Stimulated activated CD4-positive, alpha-beta T cell treated with anti-CD3 and anti-CD28 coated beads, Interleukin-2, amount 100 ng/mL, for 24 hours (primary cell): Measurements from ENCODE around the gene E2F6.

Source experiments
- DNase-seq, 2 donors: peaks; one replicate each; pipeline ENCODE4 v3.0.0-alpha.2; 2020

Gene E2F6

DNA sequence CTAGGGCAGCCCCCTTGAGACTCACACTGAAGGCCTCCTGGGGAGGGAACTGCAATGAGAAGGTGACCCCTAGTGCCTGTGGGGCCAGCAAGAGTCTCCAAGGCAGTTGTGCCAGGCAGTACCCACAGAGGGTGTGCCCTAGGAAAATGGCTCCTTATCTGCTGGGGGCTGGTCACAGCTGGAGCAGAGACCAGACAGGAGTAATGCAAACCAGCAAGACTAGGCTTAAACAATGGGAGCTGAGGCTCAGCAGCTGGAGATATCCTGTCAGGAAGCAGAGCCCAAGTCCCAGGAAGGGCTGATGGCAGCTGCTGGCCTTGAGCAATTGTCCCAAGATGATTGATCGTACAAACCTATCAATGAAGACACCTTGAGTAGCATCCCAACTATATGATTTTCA, 26.8 kb upstream of the E2F6 start:
- DNase-seq: no peak

GRCh38 chr2:11492244-11492643, 26.3 kb upstream of the E2F6 start:
- no peak for DNase-seq

DNA sequence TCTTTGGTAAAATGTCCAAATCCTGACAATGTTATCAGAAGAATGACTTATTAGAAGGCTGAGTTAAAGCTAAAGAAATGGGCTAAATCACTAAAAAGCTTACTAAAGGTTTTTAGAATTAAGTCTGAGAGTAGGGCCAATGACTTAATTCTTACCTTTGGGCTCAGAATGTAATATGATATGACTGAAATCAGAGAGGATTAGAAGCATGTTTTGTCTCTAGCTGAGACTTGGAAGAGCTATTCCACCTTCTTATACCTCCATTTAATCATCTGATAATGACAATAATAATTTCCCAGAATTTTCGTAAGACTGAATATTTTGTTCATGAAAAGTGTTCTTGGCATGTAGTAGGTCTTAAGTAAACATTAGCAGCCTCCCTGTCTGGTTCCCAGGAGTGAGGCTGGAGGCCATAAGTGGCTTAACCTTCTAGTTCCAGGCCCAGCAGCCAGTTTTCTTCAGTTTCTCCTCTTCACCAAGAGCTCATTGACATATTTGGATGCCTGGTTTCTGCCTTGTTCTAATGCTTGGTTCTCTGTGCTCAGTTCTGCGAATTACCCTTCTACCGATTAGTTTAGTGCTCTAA, 25.5 kb upstream of the E2F6 start:
- no peak for DNase-seq

DNA sequence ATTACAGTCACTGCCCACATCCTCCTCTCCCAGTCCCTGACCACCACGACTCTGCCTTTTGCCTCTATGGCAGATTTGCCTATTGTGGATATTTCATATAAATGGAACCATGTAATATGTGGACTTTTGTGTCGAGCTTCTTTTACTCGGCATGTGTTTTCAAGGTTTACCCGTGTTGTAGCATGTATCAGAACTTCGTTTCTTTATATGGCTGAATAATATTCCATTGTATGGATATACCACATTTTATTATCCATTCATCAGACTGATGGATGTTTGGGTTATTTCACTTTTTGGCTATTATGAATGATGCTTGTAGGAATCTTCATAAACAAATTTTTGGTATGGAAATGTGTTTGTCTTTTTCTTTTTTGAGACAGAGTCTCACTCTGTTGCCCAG, 24.2 kb upstream of the E2F6 start:
- no peak for DNase-seq

GRCh38 chr2:11488809-11489208, 22.8 kb upstream of the E2F6 start:
- DNase-seq: no peak

DNA sequence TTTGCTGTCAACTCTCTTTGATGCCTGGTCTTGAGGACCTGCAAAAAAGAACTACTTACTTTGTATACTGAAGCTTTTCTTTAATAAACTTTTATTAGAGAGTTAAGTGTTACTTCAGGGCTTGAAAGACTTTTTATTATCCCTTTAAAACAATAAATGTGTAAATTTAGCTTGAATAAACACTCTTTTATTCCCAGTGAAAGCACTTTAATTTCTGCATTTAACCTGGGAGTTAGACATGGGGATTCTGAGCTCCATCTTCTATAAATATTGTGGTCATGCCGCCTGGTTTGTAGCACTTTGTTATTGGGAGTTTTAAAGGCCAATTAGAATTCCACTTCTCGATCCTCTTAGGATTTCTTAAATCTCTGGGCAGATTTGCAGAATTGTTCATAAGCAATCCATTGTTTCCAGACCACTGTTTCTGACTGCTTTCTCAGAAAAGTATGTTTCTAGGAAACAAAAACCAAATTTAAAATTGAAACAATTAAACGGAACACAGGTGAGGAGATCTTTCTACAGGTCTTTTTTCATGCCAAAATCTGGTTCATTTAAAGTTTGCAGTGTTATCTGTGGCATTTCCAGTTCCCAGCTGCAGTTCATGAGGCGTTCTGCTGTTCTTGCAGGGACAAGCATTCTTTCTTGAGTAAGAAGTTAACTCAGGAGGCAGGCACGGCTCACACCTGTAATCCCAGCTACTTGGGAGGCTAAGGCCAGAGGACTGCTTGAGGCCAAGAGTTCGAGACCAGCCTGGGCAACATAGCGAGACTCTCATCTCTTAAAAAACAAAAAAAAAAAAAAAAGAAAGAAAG, 18.1 kb upstream of the E2F6 start:
- no peak for DNase-seq

GRCh38 chr2:11482473-11483035, 16.6 kb upstream of the E2F6 start:
- DNase-seq: no peak

GRCh38 chr2:11481789-11482472, 16.0 kb upstream of the E2F6 start:
- DNase-seq: no peak

DNA sequence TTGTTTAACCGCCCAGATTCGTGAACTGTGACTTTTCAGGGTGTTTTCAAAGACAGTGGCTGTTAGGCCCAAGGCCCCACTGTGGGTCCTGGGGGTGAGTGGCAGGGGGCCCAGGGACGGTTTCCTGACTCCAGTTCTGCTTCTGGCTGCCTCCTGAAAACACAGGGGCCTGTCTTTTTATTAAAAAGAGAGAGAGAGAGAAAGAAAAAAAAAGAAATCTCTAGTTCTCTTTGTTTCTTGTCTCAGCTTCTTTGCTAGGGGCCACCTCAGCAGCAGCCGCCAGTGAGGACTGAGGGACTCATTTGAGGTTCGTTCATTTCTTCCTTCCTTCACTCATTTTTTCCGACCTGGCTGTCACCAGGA, 15.4 kb upstream of the E2F6 start:
- DNase-seq: no peak

DNA sequence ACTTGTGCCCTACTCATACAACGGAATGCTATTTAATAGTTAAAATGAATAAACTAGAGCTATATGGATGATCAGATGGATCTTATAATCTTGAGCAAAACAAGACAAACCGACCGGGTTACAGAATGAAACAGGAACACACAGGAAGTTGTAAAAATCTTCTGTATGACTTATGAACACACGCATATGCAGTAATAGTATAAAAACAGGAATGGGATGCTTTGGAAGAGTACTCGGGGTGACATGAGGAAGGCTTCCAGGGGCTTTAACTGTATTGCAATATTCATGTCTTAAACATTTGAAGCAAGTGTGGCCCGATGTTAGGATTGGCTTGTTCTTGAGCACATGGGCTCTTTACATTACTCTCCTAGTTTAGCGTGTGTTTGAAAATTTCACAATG, 14.9 kb upstream of the E2F6 start:
- DNase-seq: no peak

DNA sequence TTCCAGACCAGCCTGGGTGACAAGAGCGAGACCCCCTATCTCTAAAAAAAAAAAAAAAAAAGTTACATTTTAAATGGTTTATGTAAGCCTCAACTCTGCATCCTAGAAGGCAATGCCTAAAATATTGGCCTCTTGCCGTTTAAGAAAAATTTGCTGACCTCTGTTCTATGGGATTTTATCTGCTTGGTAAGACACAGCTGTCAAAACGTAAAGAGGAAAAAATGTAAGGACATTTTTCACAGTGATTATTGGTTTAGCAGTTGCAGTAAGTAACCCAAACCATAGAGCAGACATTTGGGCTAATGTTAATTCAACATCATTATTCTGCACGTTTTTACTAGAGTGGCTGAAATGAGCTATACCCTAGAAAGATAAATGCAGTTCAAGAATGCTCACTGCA, 14.4 kb upstream of the E2F6 start:
- no peak for DNase-seq

DNA sequence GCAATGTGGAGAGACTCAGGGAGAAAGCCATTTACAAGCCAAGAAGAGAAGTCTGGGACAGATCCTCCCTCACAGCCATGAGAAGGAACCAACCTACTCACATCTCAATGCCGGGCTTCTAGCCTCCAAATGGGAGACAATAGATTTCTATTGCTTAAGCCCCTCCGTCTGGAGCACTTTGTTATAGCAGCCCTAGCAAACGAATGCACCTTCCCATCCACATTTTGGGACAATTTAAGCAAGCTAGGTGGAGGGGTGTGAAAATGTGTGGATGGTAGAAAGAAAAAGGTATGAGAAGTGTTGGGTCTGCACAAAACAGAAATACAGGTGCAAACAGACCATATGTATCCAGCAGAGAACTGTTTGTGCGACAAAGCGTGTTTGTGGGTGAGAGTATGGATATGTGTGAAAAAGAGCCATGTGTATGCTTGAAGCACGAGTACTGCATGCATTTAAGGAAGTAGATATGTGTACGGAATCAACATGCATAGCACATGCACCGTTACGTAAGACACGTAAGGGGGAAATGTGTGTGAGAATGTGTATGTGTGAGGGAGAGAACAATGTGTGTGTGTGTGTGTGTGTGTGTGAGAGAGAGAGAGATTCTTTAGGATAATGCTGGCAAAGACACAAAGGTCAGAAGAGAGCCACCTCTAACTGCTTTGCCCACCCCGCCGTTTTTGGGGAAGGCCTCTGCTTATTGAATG, 13.1 kb upstream of the E2F6 start:
- no peak for DNase-seq

- DNase-seq: peak; percentile 91 to 92
These were observed 12.0 kb upstream of the E2F6 start for GRCh38 chr2:11477994-11478393.

DNA sequence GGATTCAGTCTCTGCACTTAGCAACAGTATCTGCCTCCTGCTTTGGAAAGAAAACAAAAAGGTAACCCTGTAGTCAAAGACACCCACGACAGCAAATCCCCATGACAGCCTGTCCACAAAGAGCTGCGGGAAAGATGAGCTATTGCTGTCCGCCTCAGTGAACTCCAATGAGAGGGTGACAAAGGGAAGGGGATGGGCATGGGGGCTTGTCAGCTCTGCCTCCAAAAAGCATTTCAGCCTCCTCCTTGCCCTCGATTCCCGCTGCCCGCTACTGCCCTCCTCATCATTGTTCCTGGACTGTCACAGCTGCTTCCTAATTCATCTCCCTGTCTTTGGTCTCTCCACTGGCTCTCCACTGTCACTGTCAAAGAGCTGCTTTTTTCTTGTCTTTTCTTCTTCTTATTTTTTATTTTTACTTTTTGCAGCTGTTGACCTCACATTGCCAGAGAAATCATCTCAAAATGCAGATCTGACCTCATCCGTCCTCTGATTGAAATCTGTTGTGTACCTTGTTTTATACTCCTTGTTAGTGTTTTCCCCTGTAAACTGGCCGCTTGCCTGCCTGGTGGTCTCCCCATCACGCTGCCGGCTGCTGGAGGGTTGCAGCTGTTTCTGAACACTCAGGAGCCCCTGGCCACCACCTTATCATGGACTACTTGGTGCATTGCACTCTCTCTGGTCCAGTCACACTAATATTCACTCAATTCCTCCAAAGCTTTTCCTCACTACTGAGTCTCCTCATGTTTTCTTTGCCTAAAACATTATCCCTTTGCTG, 7.9 kb upstream of the E2F6 start:
- DNase-seq: no peak

DNA sequence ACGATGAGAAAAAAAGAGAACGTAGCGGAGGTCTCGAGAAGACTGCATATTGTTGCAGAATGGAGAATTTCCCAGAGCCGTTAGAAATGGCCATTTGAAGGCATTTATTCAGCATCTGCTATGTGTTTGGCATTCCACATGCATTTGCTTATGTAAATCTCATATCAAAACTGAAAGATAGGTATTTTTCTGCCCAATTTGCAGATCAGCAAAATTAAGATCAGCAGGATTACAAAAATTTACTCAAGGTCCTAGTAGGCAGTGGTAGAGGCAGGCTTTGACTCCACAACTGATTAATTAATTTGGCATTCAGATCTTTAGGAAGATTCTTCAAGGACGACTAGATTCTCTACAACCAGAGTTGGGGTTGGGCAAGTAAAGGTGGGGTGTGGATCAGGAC, 1.8 kb upstream of the E2F6 start:
- no peak for DNase-seq

- no peak for DNase-seq
These were observed 1.2 kb upstream of the E2F6 start for GRCh38 chr2:11467129-11467649.

DNA sequence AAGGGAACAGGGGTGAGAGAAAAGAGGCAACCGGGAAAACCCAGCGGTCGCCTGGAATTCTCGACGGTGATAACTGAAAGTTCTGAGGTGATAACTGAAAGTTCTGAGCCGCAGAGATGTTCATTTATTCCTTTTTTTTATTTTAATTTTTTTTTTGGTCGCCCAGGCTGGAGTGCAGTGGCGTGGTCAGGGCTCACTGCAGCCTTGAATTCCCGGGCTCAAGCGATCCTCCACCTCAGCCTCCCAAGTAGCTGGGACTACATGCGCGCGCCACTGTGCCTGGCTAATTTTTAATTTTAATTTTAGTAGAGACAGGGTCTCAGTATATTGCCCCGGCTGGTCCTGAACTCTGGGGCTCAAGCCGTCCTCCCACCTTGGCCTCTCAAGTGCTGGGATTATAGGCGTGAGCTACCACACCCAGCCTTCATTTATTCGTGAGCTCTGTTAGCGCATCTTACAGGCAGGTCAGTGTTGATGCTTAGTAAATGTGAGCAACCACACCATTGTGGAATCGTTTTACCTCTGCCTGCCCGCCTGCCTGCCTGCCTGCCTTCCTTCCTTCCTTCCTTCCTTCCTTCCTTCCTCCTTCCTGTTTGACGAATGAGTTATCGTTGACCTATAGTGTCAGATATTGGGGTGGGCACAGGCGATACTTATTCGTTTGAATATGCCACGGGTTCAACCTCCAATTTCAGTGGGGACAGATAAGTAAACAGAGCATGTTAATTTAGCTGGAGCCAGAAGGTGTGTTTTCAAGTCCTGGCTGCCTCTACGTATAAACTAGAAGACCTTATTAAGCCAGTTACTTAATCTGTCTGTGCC, 557 bp upstream of the E2F6 start:
- DNase-seq: peak in 1 of 2 donors; percentile 22

DNA sequence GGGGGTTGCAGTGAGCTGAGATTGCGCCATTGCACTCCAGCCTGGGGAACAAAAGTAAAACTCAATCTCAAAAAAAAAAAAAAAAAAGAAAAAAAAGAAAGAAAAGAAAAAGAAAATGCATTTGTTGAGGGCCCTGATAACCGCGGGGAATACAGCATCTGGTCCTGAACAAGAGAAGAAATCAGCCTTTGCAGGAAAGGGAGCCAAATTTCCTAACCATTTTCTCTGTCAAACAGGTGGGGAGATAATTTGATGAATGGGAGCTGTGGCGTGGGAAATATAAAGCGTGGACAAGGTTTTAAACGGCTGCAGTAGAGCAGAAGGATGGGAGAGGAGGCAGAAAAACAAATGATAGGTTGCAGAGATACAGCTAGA, 864 bp downstream of the E2F6 start:
- no peak for DNase-seq

- DNase-seq: no peak
These were observed 6.1 kb downstream of the E2F6 start for GRCh38 chr2:11459816-11460215.

- no peak for DNase-seq
These were observed 7.2 kb downstream of the E2F6 start for GRCh38 chr2:11458753-11459152.

GRCh38 chr2:11457935-11458334, 8.0 kb downstream of the E2F6 start:
- DNase-seq: no peak
